Common myeloid progenitor, CD34-positive (primary cell): ENCODE results near the gene ATXN10.

Experiments used
- CTCF ChIA-PET: fragments of 350-600 bp; sonication (Branson Sonifier 250); formaldehyde crosslinking; loops from one replicate; lab custom pipeline; 2021; ENCODE audit warnings: antibody characterized with exemption; lab: Charles Lee
- POLR2A ChIA-PET: fragments of 350-600 bp; sonication (Branson Sonifier 250); formaldehyde crosslinking; loops from one replicate; lab custom pipeline; 2021; ENCODE audit warnings: antibody characterized with exemption; lab: Charles Lee
- DNase-seq, 3 donors: peaks; one replicate each; pipeline versions ENCODE4 v3.0.0 to v3.0.0-alpha.2; 2013
- H3K27ac ChIP-seq, 2 experiments: 1 replicate in 1 of 2; 2 replicates in 1 of 2; pipeline ENCODE4 v1.7.0; 2013; ENCODE audit warnings: inconsistent platforms in 2 of 2, low read length in 2 of 2, mild to moderate bottlenecking in 2 of 2, low read depth in 1 of 2, moderate library complexity in 1 of 2; ENCODE audit not compliant: severe bottlenecking in 2 of 2, insufficient read depth in 1 of 2, poor library complexity in 1 of 2
- H3K27me3 ChIP-seq, 5 experiments: replicated peaks in 2 of 5; 1 replicate in 3 of 5; 2 replicates in 2 of 5; pipeline versions ENCODE4 v1.6.1 to v1.7.0; 2013; ENCODE audit warnings: low read length in 4 of 5, mild to moderate bottlenecking in 2 of 5, moderate library complexity in 2 of 5, inconsistent platforms in 1 of 5; ENCODE audit not compliant: insufficient read depth in 5 of 5, control insufficient read depth in 4 of 5
- H3K36me3 ChIP-seq, 4 experiments: 1 replicate in 2 of 4; 2 replicates in 2 of 4; pipeline versions ENCODE4 v1.6.1 to v1.7.0; 2013; ENCODE audit warnings: low read length in 3 of 4, control low read depth in 1 of 4, mild to moderate bottlenecking in 1 of 4; ENCODE audit not compliant: control insufficient read depth in 4 of 4, insufficient read depth in 4 of 4
- H3K4me1 ChIP-seq, 4 experiments: 1 replicate in 3 of 4; 2 replicates in 1 of 4; pipeline versions ENCODE4 v1.6.1 to v1.7.1; 2013; ENCODE audit warnings: low read length in 3 of 4, mild to moderate bottlenecking in 3 of 4, control low read depth in 1 of 4, inconsistent platforms in 1 of 4, moderate library complexity in 1 of 4; ENCODE audit not compliant: control insufficient read depth in 4 of 4, insufficient read depth in 4 of 4; ENCODE audit errors: control extremely low read depth in 1 of 4
- H3K4me3 ChIP-seq, 7 experiments: 1 replicate in 4 of 7; 2 replicates in 3 of 7; pipeline versions ENCODE4 v1.5.1 to v1.7.0; 2013; ENCODE audit warnings: mild to moderate bottlenecking in 7 of 7, low read length in 6 of 7, moderate library complexity in 6 of 7, inconsistent platforms in 2 of 7, low read depth in 2 of 7, control low read depth in 1 of 7; ENCODE audit not compliant: insufficient read depth in 4 of 7, control insufficient read depth in 1 of 7; ENCODE audit errors: extremely low read depth in 1 of 7
- H3K9me3 ChIP-seq, 5 experiments: 1 replicate in 4 of 5; 2 replicates in 1 of 5; pipeline versions ENCODE4 v1.6.1 to v1.7.1; 2013; ENCODE audit warnings: low read length in 4 of 5, mild to moderate bottlenecking in 2 of 5, inconsistent platforms in 1 of 5, low read depth in 1 of 5, moderate library complexity in 1 of 5; ENCODE audit not compliant: control insufficient read depth in 4 of 5, insufficient read depth in 2 of 5; ENCODE audit errors: control extremely low read depth in 1 of 5
- WGBS: methylation state at CpG from one replicate; pipeline ENCODE4 v1.1.5; 2013; ENCODE audit not compliant: insufficient coverage; 5-methylcytosine and 5-hydroxymethylcytosine counted together

Gene ATXN10

GRCh38 chr22:45750626-45751025 lies 79.0 kb downstream of the ATXN10 start:
- Histone ChIP-seq H3K4me3 (no peak overlapping the region), H3K27me3 (no peaks in the 10 kb centered on the region), H3K4me1 (peaks cover 0 to 6% (median 4%) of the 10 kb centered on the region in 4 experiments), H3K36me3 (peaks cover 7 to 23% (median 13%) of the 10 kb centered on the region in 4 experiments), H3K9me3 (no peaks in the 10 kb centered on the region), H3K27ac (no peak overlapping the region)
- 100% methylated on average over 1 of the region's 3 CpGs for WGBS
- no peak for DNase-seq
- ChIA-PET POLR2A (no interaction called here), CTCF (no interaction called here)

- Histone ChIP-seq H3K9me3 (no peaks in the 10 kb centered on the region), H3K36me3 (peaks cover 3 to 26% (median 10%) of the 10 kb centered on the region in 4 experiments), H3K27ac (no peak overlapping the region), H3K4me1 (peaks cover 0 to 6% (median 4%) of the 10 kb centered on the region in 4 experiments), H3K27me3 (no peaks in the 10 kb centered on the region), H3K4me3 (no peak overlapping the region)
- CTCF ChIA-PET, result interaction anchor here (0.6 kb wide), 1 partner anchor 181 kb away, joined by 3 read pairs; no protein-coding TSS in a partner anchor
- WGBS, result 93% methylated on average over 2 of the region's 2 CpGs
- DNase-seq, result no peak
- POLR2A ChIA-PET, result no interaction called here
Measured at GRCh38 chr22:45752036-45752435, 80.4 kb downstream of the ATXN10 start.

- no peak overlapping the region for H3K27ac ChIP-seq
- H3K4me3 ChIP-seq, result no peak overlapping the region
- no peaks in the 10 kb centered on the region for H3K27me3 ChIP-seq
- no peaks in the 10 kb centered on the region for H3K9me3 ChIP-seq
- POLR2A ChIA-PET, result no interaction called here
- no peak for DNase-seq
- CTCF ChIA-PET, result no interaction called here
- WGBS, result 49% methylated on average over 3 of the region's 3 CpGs
- peaks cover 0 to 6% (median 4%) of the 10 kb centered on the region in 4 experiments for H3K4me1 ChIP-seq
- H3K36me3 ChIP-seq, result peaks cover 2 to 36% (median 13%) of the 10 kb centered on the region in 4 experiments
Measured at GRCh38 chr22:45754822-45755221, 83.2 kb downstream of the ATXN10 start.

GRCh38 chr22:45756558-45756957 lies 84.9 kb downstream of the ATXN10 start:
- DNase-seq, result no peak
- 100% methylated on average over 1 of the region's 1 CpG for WGBS
- peaks cover 0 to 6% (median 4%) of the 10 kb centered on the region in 4 experiments for H3K4me1 ChIP-seq
- H3K27me3 ChIP-seq, result no peaks in the 10 kb centered on the region
- no peaks in the 10 kb centered on the region for H3K9me3 ChIP-seq
- ChIA-PET POLR2A (no interaction called here), CTCF (no interaction called here)
- H3K4me3 ChIP-seq, result no peak overlapping the region
- peaks cover 2 to 44% (median 12%) of the 10 kb centered on the region in 4 experiments for H3K36me3 ChIP-seq
- no peak overlapping the region for H3K27ac ChIP-seq

GRCh38 chr22:45757068-45757467 lies 85.4 kb downstream of the ATXN10 start:
- Histone ChIP-seq H3K9me3 (no peaks in the 10 kb centered on the region), H3K36me3 (peaks cover 2 to 44% (median 13%) of the 10 kb centered on the region in 4 experiments), H3K4me1 (peaks cover 0 to 6% (median 4%) of the 10 kb centered on the region in 4 experiments), H3K27ac (no peak overlapping the region), H3K4me3 (no peak overlapping the region), H3K27me3 (no peaks in the 10 kb centered on the region)
- ChIA-PET POLR2A (no interaction called here), CTCF (no interaction called here)
- DNase-seq, result no peak
- 97% methylated on average over 13 of the region's 14 CpGs for WGBS

GRCh38 chr22:45757936-45758335 lies 86.3 kb downstream of the ATXN10 start:
- Histone ChIP-seq H3K27ac (no peak overlapping the region), H3K36me3 (peaks cover 2 to 47% (median 15%) of the 10 kb centered on the region in 4 experiments), H3K9me3 (no peaks in the 10 kb centered on the region), H3K4me3 (no peak overlapping the region), H3K27me3 (no peaks in the 10 kb centered on the region), H3K4me1 (peaks cover 0 to 6% (median 4%) of the 10 kb centered on the region in 4 experiments)
- CTCF ChIA-PET, result interaction anchor here (1.6 kb wide), 1 partner anchor 26 kb away, joined by 5 read pairs; no protein-coding TSS in a partner anchor
- POLR2A ChIA-PET, result no interaction called here
- over 99% methylated on average over 11 of the region's 11 CpGs for WGBS
- DNase-seq, result no peak

- POLR2A ChIA-PET, result no interaction called here
- 100% methylated on average over 6 of the region's 7 CpGs for WGBS
Measured at GRCh38 chr22:45758603-45759002, 87.0 kb downstream of the ATXN10 start.

More at GRCh38 chr22:45758603-45759002, 87.0 kb downstream of the ATXN10 start:
- DNase-seq, result no peak
- H3K9me3 ChIP-seq, result no peaks in the 10 kb centered on the region
- no peaks in the 10 kb centered on the region for H3K27me3 ChIP-seq
- no peak overlapping the region for H3K27ac ChIP-seq
- H3K36me3 ChIP-seq, result peaks cover 3 to 52% (median 17%) of the 10 kb centered on the region in 4 experiments
- no peak overlapping the region for H3K4me3 ChIP-seq
- peaks cover 0 to 6% (median 4%) of the 10 kb centered on the region in 4 experiments for H3K4me1 ChIP-seq
- CTCF ChIA-PET, result interaction anchor here (1.6 kb wide), 1 partner anchor 27 kb away, joined by 5 read pairs; no protein-coding TSS in a partner anchor
